ENCODE results near the gene PEX11A.

Gene PEX11A

GRCh38 chr15:89680282-89680873 is 10.2 kb downstream of the PEX11A start:
- Histone ChIP-seq H3K27ac (replicated peaks; ENCODE audit: low read length) (no peak overlapping the region), H2BK5ac (ENCODE audit: low read length) (no peak overlapping the region), H4K91ac (ENCODE audit: low read depth, low read length, poor library complexity) (no peak overlapping the region), H3K9ac (ENCODE audit: low read depth, low read length, poor library complexity) (no peak overlapping the region), H3K14ac (ENCODE audit: low read length) (no peak overlapping the region), H3K4me3 (ENCODE audit: low read length in 2 of 2) (no peak overlapping the region), H3K9me3 (replicated peaks in 1 of 2; ENCODE audit: control insufficient read depth in 2 of 2, insufficient read depth in 1 of 2, low read depth in 1 of 2, low read length in 2 of 2) (no peaks in the 10 kb centered on the region), H3K4me1 (ENCODE audit: control insufficient read depth in 2 of 2, insufficient read depth in 1 of 2, low read depth in 1 of 2, low read length in 2 of 2) (peaks cover 3 to 4% of the 10 kb centered on the region in 2 donors), H3K79me1 (ENCODE audit: low read depth, low read length) (no peaks in the 10 kb centered on the region), H3K36me3 (replicated peaks in 1 of 2; ENCODE audit: control insufficient read depth in 2 of 2, insufficient read depth in 2 of 2, low read length in 2 of 2) (no peaks in the 10 kb centered on the region), H3K18ac (ENCODE audit: low read length) (no peak overlapping the region), H2BK120ac (ENCODE audit: low read depth, low read length) (no peak overlapping the region), H2BK15ac (ENCODE audit: low read length) (no peak overlapping the region), H2BK12ac (ENCODE audit: low read length) (no peak overlapping the region), H3K27me3 (ENCODE audit: control insufficient read depth in 3 of 3, insufficient read depth in 3 of 3, low read depth in 1 of 3, low read length in 3 of 3) (no peaks in the 10 kb centered on the region), H2AK5ac (ENCODE audit: low read depth, low read length) (no peak overlapping the region), H4K8ac (ENCODE audit: low read depth, low read length) (no peak overlapping the region), H3K4ac (ENCODE audit: low read length) (no peak overlapping the region), H3K4me2 (ENCODE audit: insufficient read depth, low read length, poor library complexity, severe bottlenecking) (no peak overlapping the region), H2AFZ (ENCODE audit: low read length) (no peak overlapping the region), H3K23ac (ENCODE audit: low read depth, low read length, poor library complexity) (no peak overlapping the region)
- whole genome bisulfite sequencing, 2 donors (ENCODE audit: extremely low coverage in 2 of 2, insufficient read length in 2 of 2, insufficient replicate concordance in 1 of 2): no CpG with 5 or more reads among the region's 5 CpGs
- DNase-seq (ENCODE audit: low spot score): no peak

GRCh38 chr15:89679212-89679611 is 11.3 kb downstream of the PEX11A start, which contains the start of gene PLIN1:
Gene PLIN1, minus strand, starts transcription at chr15:89679367. Its CDS starts 1,878 bp downstream, at chr15:89677489.
- Histone ChIP-seq H4K8ac (ENCODE audit: low read depth, low read length) (no peak within 1 kb of the TSS), H3K4me1 (ENCODE audit: control insufficient read depth in 2 of 2, insufficient read depth in 1 of 2, low read depth in 1 of 2, low read length in 2 of 2) (peaks cover 3 to 4% of the 10 kb centered on the region in 2 donors), H3K36me3 (replicated peaks in 1 of 2; ENCODE audit: control insufficient read depth in 2 of 2, insufficient read depth in 2 of 2, low read length in 2 of 2) (no peaks in the 10 kb centered on the region), H2BK15ac (ENCODE audit: low read length) (no peak within 1 kb of the TSS), H3K4me2 (ENCODE audit: insufficient read depth, low read length, poor library complexity, severe bottlenecking) (no peak within 1 kb of the TSS), H3K4ac (ENCODE audit: low read length) (no peak within 1 kb of the TSS), H2AK5ac (ENCODE audit: low read depth, low read length) (no peak within 1 kb of the TSS), H2BK12ac (ENCODE audit: low read length) (no peak within 1 kb of the TSS), H3K14ac (ENCODE audit: low read length) (no peak within 1 kb of the TSS), H3K27me3 (ENCODE audit: control insufficient read depth in 3 of 3, insufficient read depth in 3 of 3, low read depth in 1 of 3, low read length in 3 of 3) (peaks cover 0 to 2% (median 0%) of the 10 kb centered on the region in 3 experiments), H4K91ac (ENCODE audit: low read depth, low read length, poor library complexity) (no peak within 1 kb of the TSS), H3K18ac (ENCODE audit: low read length) (no peak within 1 kb of the TSS), H3K27ac (replicated peaks; ENCODE audit: low read length) (no peak within 1 kb of the TSS), H3K9me3 (replicated peaks in 1 of 2; ENCODE audit: control insufficient read depth in 2 of 2, insufficient read depth in 1 of 2, low read depth in 1 of 2, low read length in 2 of 2) (no peaks in the 10 kb centered on the region), H3K23ac (ENCODE audit: low read depth, low read length, poor library complexity) (no peak within 1 kb of the TSS), H2AFZ (ENCODE audit: low read length) (no peak within 1 kb of the TSS), H3K4me3 (ENCODE audit: low read length in 2 of 2) (no peak within 1 kb of the TSS), H3K79me1 (ENCODE audit: low read depth, low read length) (no peaks in the 10 kb centered on the region), H3K9ac (ENCODE audit: low read depth, low read length, poor library complexity) (no peak within 1 kb of the TSS), H2BK120ac (ENCODE audit: low read depth, low read length) (no peak within 1 kb of the TSS), H2BK5ac (ENCODE audit: low read length) (no peak within 1 kb of the TSS)
- WGBS, 2 donors (ENCODE audit: extremely low coverage in 2 of 2, insufficient read length in 2 of 2, insufficient replicate concordance in 1 of 2): no CpG with 5 or more reads among the region's 2 CpGs
- no peak for DNase-seq (ENCODE audit: low spot score)

- Histone ChIP-seq H2AK5ac (ENCODE audit: low read depth, low read length) (no peak overlapping the region), H2BK120ac (ENCODE audit: low read depth, low read length) (no peak overlapping the region), H2BK12ac (ENCODE audit: low read length) (no peak overlapping the region), H3K4me3 (ENCODE audit: low read length in 2 of 2) (no peak overlapping the region), H3K4ac (ENCODE audit: low read length) (no peak overlapping the region), H3K4me1 (ENCODE audit: control insufficient read depth in 2 of 2, insufficient read depth in 1 of 2, low read depth in 1 of 2, low read length in 2 of 2) (peaks cover 4 to 5% of the 10 kb centered on the region in 2 donors), H2BK15ac (ENCODE audit: low read length) (no peak overlapping the region), H2AFZ (ENCODE audit: low read length) (no peak overlapping the region), H3K9ac (ENCODE audit: low read depth, low read length, poor library complexity) (no peak overlapping the region), H3K79me1 (ENCODE audit: low read depth, low read length) (no peaks in the 10 kb centered on the region), H3K9me3 (replicated peaks in 1 of 2; ENCODE audit: control insufficient read depth in 2 of 2, insufficient read depth in 1 of 2, low read depth in 1 of 2, low read length in 2 of 2) (no peaks in the 10 kb centered on the region), H2BK5ac (ENCODE audit: low read length) (no peak overlapping the region), H3K14ac (ENCODE audit: low read length) (no peak overlapping the region), H3K4me2 (ENCODE audit: insufficient read depth, low read length, poor library complexity, severe bottlenecking) (no peak overlapping the region), H3K18ac (ENCODE audit: low read length) (no peak overlapping the region), H3K23ac (ENCODE audit: low read depth, low read length, poor library complexity) (no peak overlapping the region), H3K27ac (replicated peaks; ENCODE audit: low read length) (no peak overlapping the region), H4K91ac (ENCODE audit: low read depth, low read length, poor library complexity) (no peak overlapping the region), H3K36me3 (replicated peaks in 1 of 2; ENCODE audit: control insufficient read depth in 2 of 2, insufficient read depth in 2 of 2, low read length in 2 of 2) (no peaks in the 10 kb centered on the region), H4K8ac (ENCODE audit: low read depth, low read length) (no peak overlapping the region), H3K27me3 (ENCODE audit: control insufficient read depth in 3 of 3, insufficient read depth in 3 of 3, low read depth in 1 of 3, low read length in 3 of 3) (peaks cover 0 to 16% (median 0%) of the 10 kb centered on the region in 3 experiments)
- DNase-seq (ENCODE audit: low spot score): no peak
- WGBS, 2 donors (ENCODE audit: extremely low coverage in 2 of 2, insufficient read length in 2 of 2, insufficient replicate concordance in 1 of 2): no CpG with 5 or more reads among the region's 1 CpG
Measured at GRCh38 chr15:89677381-89677780, 13.2 kb downstream of the PEX11A start.

- Histone ChIP-seq H3K27ac (replicated peaks; ENCODE audit: low read length) (no peak overlapping the region), H3K27me3 (ENCODE audit: control insufficient read depth in 3 of 3, insufficient read depth in 3 of 3, low read depth in 1 of 3, low read length in 3 of 3) (peaks cover 0 to 33% (median 0%) of the 10 kb centered on the region in 3 experiments), H3K4me2 (ENCODE audit: insufficient read depth, low read length, poor library complexity, severe bottlenecking) (no peak overlapping the region), H2BK12ac (ENCODE audit: low read length) (no peak overlapping the region), H2AK5ac (ENCODE audit: low read depth, low read length) (no peak overlapping the region), H3K18ac (ENCODE audit: low read length) (no peak overlapping the region), H4K8ac (ENCODE audit: low read depth, low read length) (no peak overlapping the region), H3K23ac (ENCODE audit: low read depth, low read length, poor library complexity) (no peak overlapping the region), H2BK120ac (ENCODE audit: low read depth, low read length) (no peak overlapping the region), H3K36me3 (replicated peaks in 1 of 2; ENCODE audit: control insufficient read depth in 2 of 2, insufficient read depth in 2 of 2, low read length in 2 of 2) (no peaks in the 10 kb centered on the region), H2BK15ac (ENCODE audit: low read length) (no peak overlapping the region), H3K14ac (ENCODE audit: low read length) (no peak overlapping the region), H3K9ac (ENCODE audit: low read depth, low read length, poor library complexity) (no peak overlapping the region), H3K4ac (ENCODE audit: low read length) (no peak overlapping the region), H3K4me1 (ENCODE audit: control insufficient read depth in 2 of 2, insufficient read depth in 1 of 2, low read depth in 1 of 2, low read length in 2 of 2) (peaks cover 4 to 5% of the 10 kb centered on the region in 2 donors), H3K4me3 (ENCODE audit: low read length in 2 of 2) (no peak overlapping the region), H4K91ac (ENCODE audit: low read depth, low read length, poor library complexity) (no peak overlapping the region), H3K79me1 (ENCODE audit: low read depth, low read length) (no peaks in the 10 kb centered on the region), H2BK5ac (ENCODE audit: low read length) (no peak overlapping the region), H3K9me3 (replicated peaks in 1 of 2; ENCODE audit: control insufficient read depth in 2 of 2, insufficient read depth in 1 of 2, low read depth in 1 of 2, low read length in 2 of 2) (no peaks in the 10 kb centered on the region), H2AFZ (ENCODE audit: low read length) (no peak overlapping the region)
- no CpG with 5 or more reads among the region's 6 CpGs for WGBS, 2 donors (ENCODE audit: extremely low coverage in 2 of 2, insufficient read length in 2 of 2, insufficient replicate concordance in 1 of 2)
- DNase-seq (ENCODE audit: low spot score): no peak
Measured at GRCh38 chr15:89675606-89676005, 14.9 kb downstream of the PEX11A start.

All from neuronal stem cell (in vitro differentiated cells).